Stimulated activated CD8-positive, alpha-beta memory T cell treated with anti-CD3 and anti-CD28 coated beads, Interleukin-12 subunit alpha, Interleukin-12 subunit beta, amount 100 ng/mL, for 24 hours (primary cell): ENCODE measurements around the gene PLP2.
"Not testable (repeated sequence)": the region's sequence is repeated elsewhere in the genome, so short reads cannot be mapped to it uniquely, and the experiment has no call there.

ENCODE experiments used
- DNase-seq: peaks from one replicate; pipeline ENCODE4 v3.0.0-alpha.2; 2020; ENCODE audit errors: extremely low read depth

Gene PLP2

GRCh38 chrX:49163555-49164419 is 7.9 kb upstream of the PLP2 start:
- DNase-seq, result no peak

- no peak for DNase-seq
These were observed 6.9 kb upstream of the PLP2 start for GRCh38 chrX:49164589-49165360.

GRCh38 chrX:49165901-49166881 is 5.5 kb upstream of the PLP2 start:
- DNase-seq, result no peak

GRCh38 chrX:49166914-49167739 is 4.6 kb upstream of the PLP2 start:
- DNase-seq, result no peak

GRCh38 chrX:49167740-49168108 is 4.0 kb upstream of the PLP2 start:
- DNase-seq, result no peak

GRCh38 chrX:49172280-49172780 is 632 bp downstream of the PLP2 start:
- no peak for DNase-seq

- DNase-seq, result not testable (repeated sequence)
These were observed 1.8 kb downstream of the PLP2 start for GRCh38 chrX:49173544-49173943.

GRCh38 chrX:49174723-49175122 is 3.0 kb downstream of the PLP2 start:
- no peak for DNase-seq

GRCh38 chrX:49175435-49176274 is 4.0 kb downstream of the PLP2 start:
- DNase-seq, result no peak

GRCh38 chrX:49176421-49177326 is 5.0 kb downstream of the PLP2 start:
- no peak for DNase-seq

- DNase-seq, result no peak
These were observed 5.7 kb downstream of the PLP2 start for GRCh38 chrX:49177338-49177833.

- DNase-seq, result no peak
These were observed 6.3 kb downstream of the PLP2 start for GRCh38 chrX:49177873-49178480.

GRCh38 chrX:49178537-49178936 is 6.8 kb downstream of the PLP2 start:
- no peak for DNase-seq

- no peak for DNase-seq
These were observed 7.7 kb downstream of the PLP2 start for GRCh38 chrX:49179358-49179757.

- DNase-seq, result no peak
These were observed 12.1 kb downstream of the PLP2 start for GRCh38 chrX:49183701-49184281.

GRCh38 chrX:49184294-49185281 is 12.9 kb downstream of the PLP2 start:
- DNase-seq, result no peak
